HG03439 (cell line): ENCODE measurements around the gene KLHL10.

Experiments used
- ATAC-seq: cut with Tn5 transposase; IDR thresholded peaks from one replicate; pipeline ENCODE4 v1.9.1; 2021; ENCODE audit warnings: mild to moderate bottlenecking, moderate library complexity; ENCODE audit not compliant: unreplicated experiment

KLHL10 gene

GRCh38 chr17:41892021-41892376 is 54.4 kb downstream of the KLHL10 start:
- ATAC-seq, result no peak

- ATAC-seq, result no peak
Observed at GRCh38 chr17:41893384-41893783, 55.8 kb downstream of the KLHL10 start.

- ATAC-seq, result no peak
Observed at GRCh38 chr17:41894791-41895331, 57.2 kb downstream of the KLHL10 start.

GRCh38 chr17:41895617-41896016 is 58.0 kb downstream of the KLHL10 start:
- no peak for ATAC-seq

- no peak for ATAC-seq
Observed at GRCh38 chr17:41896726-41897125, 59.1 kb downstream of the KLHL10 start.
